Transverse colon (tissue), 4 donors: ENCODE measurements around the gene ADM2.

ENCODE experiments used
- EP300 ChIP-seq: sonication (generic); formaldehyde crosslinking; IDR thresholded peaks from one replicate; pipeline ENCODE4 v1.6.1; 2017; ENCODE audit warnings: antibody characterized with exemption, low read depth
- POLR2A ChIP-seq: fragments of 450-650 bp; IDR thresholded peaks from one replicate; pipeline ENCODE4 v1.6.1; 2016; ENCODE audit warnings: antibody characterized with exemption, mild to moderate bottlenecking, moderate library complexity
- POLR2AphosphoS5 ChIP-seq, 3 donors: sonication (generic); formaldehyde crosslinking; IDR thresholded peaks; one replicate each; pipeline ENCODE4 v1.6.1; 2016; ENCODE audit warnings: antibody characterized with exemption in 3 of 3
- TF ChIP-seq, protein P1 (sequence below), 5 experiments: fragments of 200-600 bp in 3 of 5; fragments of 450-650 bp in 2 of 5; sonication (generic) in 3 of 5; IDR thresholded peaks; 1 replicate in 2 of 5; 2 replicates in 3 of 5; pipeline ENCODE4 v1.5.1; 2016 to 2017; ENCODE audit warnings: antibody characterized with exemption in 5 of 5, inconsistent platforms in 3 of 5, mild to moderate bottlenecking in 2 of 5, moderate library complexity in 1 of 5

DNA sequence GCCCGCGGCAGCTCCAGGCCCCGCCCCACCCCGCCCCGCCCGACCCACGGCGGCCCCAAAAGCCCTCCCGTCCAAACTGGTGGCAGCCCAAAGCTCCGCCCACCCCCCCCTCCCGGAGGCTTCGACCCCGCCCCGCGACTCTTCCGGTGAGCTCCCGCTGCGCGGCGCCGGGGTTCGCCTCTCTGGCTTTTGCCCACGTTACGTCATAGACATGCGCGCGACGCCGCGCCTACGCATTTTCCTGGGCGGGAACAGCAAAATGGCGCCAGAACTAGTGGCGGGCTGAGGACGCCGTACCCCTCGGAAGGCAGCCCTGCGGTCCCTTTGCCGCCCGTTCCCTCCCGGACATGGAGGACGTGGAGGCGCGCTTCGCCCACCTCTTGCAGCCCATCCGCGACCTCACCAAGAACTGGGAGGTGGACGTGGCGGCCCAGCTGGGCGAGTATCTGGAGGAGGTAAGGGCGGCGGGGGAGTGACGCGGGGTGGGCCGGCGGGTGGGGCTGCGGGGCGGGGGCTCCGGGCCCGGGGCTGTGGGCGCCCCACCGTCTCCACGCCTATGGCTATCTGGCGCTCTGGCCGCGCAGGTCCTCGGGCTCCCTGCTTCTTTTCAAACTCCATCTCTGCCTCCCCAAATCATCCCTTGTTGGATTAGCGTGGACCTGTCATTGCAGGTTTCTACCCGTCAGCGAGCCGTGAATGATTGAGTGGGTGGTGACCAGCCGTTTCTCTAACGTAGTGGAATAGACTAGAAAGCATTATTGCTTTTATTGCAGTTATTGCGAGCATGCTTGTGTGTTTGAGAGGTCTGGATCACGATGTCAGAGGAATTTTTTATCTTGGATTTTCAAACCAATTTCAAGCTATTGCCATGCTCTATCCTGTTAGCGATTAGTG is 26.9 kb downstream of the ADM2 start, which contains the start of gene NCAPH2:
- TF ChIP-seq, protein P1, sequence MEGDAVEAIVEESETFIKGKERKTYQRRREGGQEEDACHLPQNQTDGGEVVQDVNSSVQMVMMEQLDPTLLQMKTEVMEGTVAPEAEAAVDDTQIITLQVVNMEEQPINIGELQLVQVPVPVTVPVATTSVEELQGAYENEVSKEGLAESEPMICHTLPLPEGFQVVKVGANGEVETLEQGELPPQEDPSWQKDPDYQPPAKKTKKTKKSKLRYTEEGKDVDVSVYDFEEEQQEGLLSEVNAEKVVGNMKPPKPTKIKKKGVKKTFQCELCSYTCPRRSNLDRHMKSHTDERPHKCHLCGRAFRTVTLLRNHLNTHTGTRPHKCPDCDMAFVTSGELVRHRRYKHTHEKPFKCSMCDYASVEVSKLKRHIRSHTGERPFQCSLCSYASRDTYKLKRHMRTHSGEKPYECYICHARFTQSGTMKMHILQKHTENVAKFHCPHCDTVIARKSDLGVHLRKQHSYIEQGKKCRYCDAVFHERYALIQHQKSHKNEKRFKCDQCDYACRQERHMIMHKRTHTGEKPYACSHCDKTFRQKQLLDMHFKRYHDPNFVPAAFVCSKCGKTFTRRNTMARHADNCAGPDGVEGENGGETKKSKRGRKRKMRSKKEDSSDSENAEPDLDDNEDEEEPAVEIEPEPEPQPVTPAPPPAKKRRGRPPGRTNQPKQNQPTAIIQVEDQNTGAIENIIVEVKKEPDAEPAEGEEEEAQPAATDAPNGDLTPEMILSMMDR (IDR thresholded peaks at IDR 0.05): no peak
- TF ChIP-seq POLR2A: peak; percentile 82
- TF ChIP-seq POLR2AphosphoS5 (IDR thresholded peaks at IDR 0.05): peak; percentile 92 to 94 (median 94)
- TF ChIP-seq EP300: no peak
